GM13977 (cell line): ENCODE results near the gene CACNG4.

Experiments
- DNase-seq: peaks from one replicate; pipeline ENCODE4 v3.0.0; 2012; ENCODE audit warnings: low spot score
- CTCF ChIP-seq: IDR thresholded peaks from 2 replicates; pipeline ENCODE4 v1.5.1; 2012; ENCODE audit warnings: mild to moderate bottlenecking, control low read depth; ENCODE audit not compliant: insufficient read depth; ENCODE audit errors: extremely low read depth, missing control alignments
- in situ Hi-C: fragments of 300-500 bp; cut with MboI; formaldehyde crosslinking; loops from one replicate; pipeline ENCODE4 v1.12.0; 2022; ENCODE audit warnings: low sequenced_read_pairs, low pct_unique_long_range_greater_than_20kb, mixed read lengths, inconsistent platforms; ENCODE audit not compliant: unreplicated experiment

The CACNG4 gene

GRCh38 chr17:66963909-66964771 lies at the start of gene CACNG4:
Gene CACNG4 (plus strand): TSS chr17:66964707. CDS start chr17:66964912, 205 bp downstream.
- no peak for TF ChIP-seq CTCF
- in situ Hi-C loops, result no loop called here
- DNase-seq, result no peak

GRCh38 chr17:66915204-66915611 lies 49.3 kb upstream of the CACNG4 start:
- in situ Hi-C loops, result no loop called here
- TF ChIP-seq CTCF, result peak; percentile 10
- DNase-seq, result no peak

GRCh38 chr17:66915792-66916191 lies 48.7 kb upstream of the CACNG4 start:
- in situ Hi-C loops, result no loop called here
- TF ChIP-seq CTCF, result no peak
- no peak for DNase-seq

- in situ Hi-C loops, result no loop called here
- no peak for TF ChIP-seq CTCF
- no peak for DNase-seq
These were observed 47.6 kb upstream of the CACNG4 start for GRCh38 chr17:66916946-66917345.

GRCh38 chr17:66918896-66919295 lies 45.6 kb upstream of the CACNG4 start:
- TF ChIP-seq CTCF, result no peak
- in situ Hi-C loops, result no loop called here
- DNase-seq, result no peak

- in situ Hi-C loops, result no loop called here
- DNase-seq, result no peak
- no peak for TF ChIP-seq CTCF
These were observed 44.1 kb upstream of the CACNG4 start for GRCh38 chr17:66920435-66920834.
